ENCODE measurements around the gene BCKDK.
"Not testable (repeated sequence)": the region's sequence is repeated elsewhere in the genome, so short reads cannot be mapped to it uniquely, and the experiment has no call there.

Gene BCKDK

DNA sequence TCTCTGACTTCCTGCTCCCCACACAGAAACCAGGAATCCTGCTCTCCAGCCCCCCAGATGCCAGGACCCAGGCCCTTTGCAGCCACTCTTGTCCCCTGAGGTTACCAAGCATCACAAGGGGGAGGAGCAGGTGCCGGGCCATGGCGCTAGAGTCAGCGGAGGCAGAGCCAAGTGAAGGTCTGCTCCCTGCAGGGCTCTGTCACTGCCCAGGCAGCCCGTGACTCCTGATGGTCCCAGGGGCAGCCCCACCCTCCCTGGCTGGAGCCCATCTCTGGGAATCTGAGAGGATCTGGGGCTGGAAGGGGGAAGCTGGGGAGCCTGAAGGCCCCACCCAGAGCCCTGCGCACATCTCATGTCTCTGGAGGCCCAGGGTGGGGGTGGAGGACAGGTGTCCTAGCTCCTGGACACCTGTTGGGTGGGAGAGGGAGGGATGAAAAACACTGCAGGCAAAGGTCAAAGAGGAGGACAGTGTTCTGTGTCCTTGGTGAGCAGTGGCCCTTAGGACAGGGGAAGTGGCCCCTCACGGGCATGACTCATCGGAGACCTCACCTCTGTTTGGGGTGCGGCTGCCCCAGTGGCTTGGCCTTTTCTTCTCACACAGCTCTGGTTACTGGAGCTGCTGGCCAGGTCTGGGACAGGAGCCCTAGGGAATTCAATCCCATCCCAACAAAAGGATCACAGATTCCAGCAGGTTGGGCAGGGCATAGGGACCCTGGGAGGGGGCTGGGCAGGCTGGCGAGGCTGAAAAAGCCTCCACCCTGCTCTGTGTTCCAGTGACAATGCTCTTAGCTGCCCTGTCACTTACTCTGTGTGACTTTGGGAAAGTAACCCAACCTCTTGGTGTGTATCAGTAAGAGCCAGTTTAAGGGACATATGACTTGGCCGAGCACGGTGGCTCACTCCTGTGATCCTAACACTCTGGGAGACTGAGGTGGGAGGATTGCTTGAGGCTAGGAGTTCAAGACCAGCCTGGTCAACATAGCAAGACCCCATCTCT lies 42.0 kb downstream of the BCKDK start, which contains the start of gene PRSS36:
Gene PRSS36 (minus strand): TSS at position 173 of the 997 bp plus-strand sequence. CDS start 31 bp downstream, at position 142.
- TF ChIP-seq BHLHE40 (IDR thresholded peaks at IDR 0.05; ENCODE audit: borderline replicate concordance) (no peak), L3MBTL2 (conservative IDR thresholded peaks at IDR 0.05) (no peak), SP1 (IDR thresholded peaks at IDR 0.05) (no peak)
- CTCF ChIA-PET, result no interaction called here
- POLR2A ChIA-PET, result interaction anchor here (1.4 kb wide), 2 partner anchors 30 to 33 kb away, joined by 3 to 6 read pairs; partner anchors contain the start of genes FUS and KAT8
- no peak for DNase-seq (ENCODE audit: extremely low spot score)

GRCh38 chr16:31150976-31151375 lies 42.8 kb downstream of the BCKDK start:
- DNase-seq (ENCODE audit: extremely low spot score); CTCF ChIA-PET: not testable (repeated sequence)
- POLR2A ChIA-PET, result interaction anchor here (1.4 kb wide), 1 partner anchor 29 kb away, joined by 6 read pairs; the partner anchor contains the start of gene FUS

GRCh38 chr16:31157136-31157535 lies 49.0 kb downstream of the BCKDK start:
- TF ChIP-seq CTBP1 (IDR thresholded peaks at IDR 0.05; ENCODE audit: borderline replicate concordance) (no peak), LEF1 (IDR thresholded peaks at IDR 0.05; ENCODE audit: borderline replicate concordance) (no peak), ELF4 (IDR thresholded peaks at IDR 0.05) (no peak), SP1 (IDR thresholded peaks at IDR 0.05) (no peak), FOXK2 (IDR thresholded peaks at IDR 0.05) (no peak), ARNT (IDR thresholded peaks at IDR 0.05) (no peak), PKNOX1 (IDR thresholded peaks at IDR 0.05) (no peak), TARDBP (IDR thresholded peaks at IDR 0.05) (no peak), BHLHE40 (IDR thresholded peaks at IDR 0.05; ENCODE audit: borderline replicate concordance) (no peak), FOXA1 (IDR thresholded peaks at IDR 0.05) (no peak), NFRKB (IDR thresholded peaks at IDR 0.05) (no peak), FOXM1 (IDR thresholded peaks at IDR 0.05; ENCODE audit: borderline replicate concordance) (no peak), L3MBTL2 (conservative IDR thresholded peaks at IDR 0.05) (no peak; the same call in 1 of the 2 replicates), SUZ12 (IDR thresholded peaks at IDR 0.05) (no peak), HDGF (IDR thresholded peaks at IDR 0.05; ENCODE audit: borderline replicate concordance) (no peak), ZNF384 (IDR thresholded peaks at IDR 0.05) (no peak)
- CTCF ChIA-PET, result interaction anchor here (0.9 to 2.9 kb wide), 2 partner anchors 15 to 84 kb away, joined by 5 to 10 read pairs; partner anchors contain the start of gene ZNF668
- POLR2A ChIA-PET, result interaction anchor here (0.9 to 2.4 kb wide), 4 partner anchors 9 to 39 kb away, joined by 4 to 20 read pairs (median 10); partner anchors contain the start of genes FUS and KAT8
- DNase-seq (ENCODE audit: extremely low spot score), result no peak

Data from HEK293T (cell line).